ENCODE measurements around the gene DOCK4.

The DOCK4 gene

GRCh38 chr7:112089551-112089950 lies 116.6 kb downstream of the DOCK4 start:
- DNase-seq (ENCODE audit: low spot score), result no peak
- in situ Hi-C loops (cut with MboI; ENCODE audit: low pct_unique_long_range_greater_than_20kb, low sequenced_read_pairs, unreplicated experiment), result no loop called here
- TF ChIP-seq CTCF (IDR thresholded peaks at IDR 0.05; ENCODE audit: extremely low read depth, insufficient read depth, missing control alignments), result no peak

GRCh38 chr7:112088484-112089016 lies 117.6 kb downstream of the DOCK4 start:
- no peak for DNase-seq (ENCODE audit: low spot score)
- no peak for TF ChIP-seq CTCF (IDR thresholded peaks at IDR 0.05; ENCODE audit: extremely low read depth, insufficient read depth, missing control alignments)
- in situ Hi-C loops (cut with MboI; ENCODE audit: low pct_unique_long_range_greater_than_20kb, low sequenced_read_pairs, unreplicated experiment), result no loop called here

GRCh38 chr7:112086496-112087254 lies 119.5 kb downstream of the DOCK4 start:
- TF ChIP-seq CTCF (IDR thresholded peaks at IDR 0.05; ENCODE audit: extremely low read depth, insufficient read depth, missing control alignments), result no peak
- in situ Hi-C loops (cut with MboI; ENCODE audit: low pct_unique_long_range_greater_than_20kb, low sequenced_read_pairs, unreplicated experiment), result no loop called here
- DNase-seq (ENCODE audit: low spot score), result no peak

GRCh38 chr7:112084520-112084971 lies 121.7 kb downstream of the DOCK4 start:
- no peak for DNase-seq (ENCODE audit: low spot score)
- in situ Hi-C loops (cut with MboI; ENCODE audit: low pct_unique_long_range_greater_than_20kb, low sequenced_read_pairs, unreplicated experiment), result no loop called here
- TF ChIP-seq CTCF (IDR thresholded peaks at IDR 0.05; ENCODE audit: extremely low read depth, insufficient read depth, missing control alignments), result no peak

- in situ Hi-C loops (cut with MboI; ENCODE audit: low pct_unique_long_range_greater_than_20kb, low sequenced_read_pairs, unreplicated experiment), result no loop called here
- no peak for DNase-seq (ENCODE audit: low spot score)
- no peak for TF ChIP-seq CTCF (IDR thresholded peaks at IDR 0.05; ENCODE audit: extremely low read depth, insufficient read depth, missing control alignments)
Measured at GRCh38 chr7:112083776-112084355, 122.3 kb downstream of the DOCK4 start.

GRCh38 chr7:112082306-112082705 lies 123.9 kb downstream of the DOCK4 start:
- in situ Hi-C loops (cut with MboI; ENCODE audit: low pct_unique_long_range_greater_than_20kb, low sequenced_read_pairs, unreplicated experiment), result no loop called here
- no peak for TF ChIP-seq CTCF (IDR thresholded peaks at IDR 0.05; ENCODE audit: extremely low read depth, insufficient read depth, missing control alignments)

More at GRCh38 chr7:112082306-112082705, 123.9 kb downstream of the DOCK4 start:
- DNase-seq (ENCODE audit: low spot score), result no peak

All from GM13977 (cell line).